ENCODE measurements around the gene PIK3IP1.
A peak's percentile ranks its signal among the peaks of the same experiment; 100 is the strongest.

Gene PIK3IP1

DNA sequence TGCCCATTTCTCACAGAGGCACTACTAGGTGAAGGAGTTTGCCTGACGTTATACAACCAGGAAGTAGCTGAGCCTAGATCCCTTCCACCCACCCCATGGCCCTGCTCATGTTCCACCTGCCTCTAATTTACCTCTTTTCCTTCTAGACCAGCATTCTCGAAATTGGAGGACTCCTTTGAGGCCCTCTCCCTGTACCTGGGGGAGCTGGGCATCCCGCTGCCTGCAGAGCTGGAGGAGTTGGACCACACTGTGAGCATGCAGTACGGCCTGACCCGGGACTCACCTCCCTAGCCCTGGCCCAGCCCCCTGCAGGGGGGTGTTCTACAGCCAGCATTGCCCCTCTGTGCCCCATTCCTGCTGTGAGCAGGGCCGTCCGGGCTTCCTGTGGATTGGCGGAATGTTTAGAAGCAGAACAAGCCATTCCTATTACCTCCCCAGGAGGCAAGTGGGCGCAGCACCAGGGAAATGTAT is 14.1 kb downstream of the PIK3IP1 start:
- no peak for DNase-seq

DNA sequence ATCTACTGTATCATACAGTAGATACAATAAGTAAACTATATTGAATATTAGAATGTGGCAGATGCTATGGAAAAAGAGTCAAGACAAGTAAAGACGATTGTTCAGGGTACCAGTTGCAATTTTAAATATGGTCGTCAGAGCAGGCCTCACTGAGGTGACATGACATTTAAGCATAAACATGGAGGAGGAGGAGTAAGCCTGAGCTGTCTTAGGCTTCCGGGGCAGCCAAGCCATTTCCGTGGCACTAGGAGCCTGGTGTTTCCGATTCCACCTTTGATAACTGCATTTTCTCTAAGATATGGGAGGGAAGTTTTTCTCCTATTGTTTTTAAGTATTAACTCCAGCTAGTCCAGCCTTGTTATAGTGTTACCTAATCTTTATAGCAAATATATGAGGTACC is 14.5 kb downstream of the PIK3IP1 start:
- DNase-seq = no peak

- DNase-seq = no peak
Measured at GRCh38 chr22:31276426-31277167, 15.7 kb downstream of the PIK3IP1 start.

GRCh38 chr22:31275576-31275975 is 16.7 kb downstream of the PIK3IP1 start:
- no peak for DNase-seq

- no peak for DNase-seq
Measured at GRCh38 chr22:31275018-31275417, 17.3 kb downstream of the PIK3IP1 start.

DNA sequence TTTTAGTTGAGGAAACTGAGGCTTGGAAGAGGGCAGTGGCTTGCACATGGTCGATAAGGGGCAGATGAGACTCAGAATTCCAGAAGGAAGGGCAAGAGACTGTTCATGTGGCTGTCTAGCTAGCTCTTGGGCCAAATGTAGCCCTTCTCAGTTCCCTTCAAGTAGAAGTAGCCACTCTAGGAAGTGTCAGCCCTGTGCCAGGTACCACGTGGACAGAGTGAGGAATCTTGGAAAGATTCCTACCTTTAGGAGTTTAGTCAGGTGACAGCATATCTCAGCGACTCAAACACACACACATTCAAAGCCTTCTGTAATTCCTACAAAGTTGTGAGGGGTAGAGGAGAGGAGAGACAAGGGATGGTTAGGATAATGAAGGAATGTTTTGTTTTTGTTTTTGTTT is 18.3 kb downstream of the PIK3IP1 start:
- no peak for DNase-seq

- peak; percentile 10 to 61 for DNase-seq
Measured at GRCh38 chr22:31272522-31273446, 19.5 kb downstream of the PIK3IP1 start.

GRCh38 chr22:31271485-31271884 is 20.8 kb downstream of the PIK3IP1 start:
- no peak for DNase-seq

- no peak for DNase-seq
Measured at GRCh38 chr22:31271026-31271425, 21.3 kb downstream of the PIK3IP1 start.

- DNase-seq = no peak
Measured at GRCh38 chr22:31269892-31270579, 22.3 kb downstream of the PIK3IP1 start.

- DNase-seq = no peak
Measured at GRCh38 chr22:31268281-31268680, 24.0 kb downstream of the PIK3IP1 start.

DNA sequence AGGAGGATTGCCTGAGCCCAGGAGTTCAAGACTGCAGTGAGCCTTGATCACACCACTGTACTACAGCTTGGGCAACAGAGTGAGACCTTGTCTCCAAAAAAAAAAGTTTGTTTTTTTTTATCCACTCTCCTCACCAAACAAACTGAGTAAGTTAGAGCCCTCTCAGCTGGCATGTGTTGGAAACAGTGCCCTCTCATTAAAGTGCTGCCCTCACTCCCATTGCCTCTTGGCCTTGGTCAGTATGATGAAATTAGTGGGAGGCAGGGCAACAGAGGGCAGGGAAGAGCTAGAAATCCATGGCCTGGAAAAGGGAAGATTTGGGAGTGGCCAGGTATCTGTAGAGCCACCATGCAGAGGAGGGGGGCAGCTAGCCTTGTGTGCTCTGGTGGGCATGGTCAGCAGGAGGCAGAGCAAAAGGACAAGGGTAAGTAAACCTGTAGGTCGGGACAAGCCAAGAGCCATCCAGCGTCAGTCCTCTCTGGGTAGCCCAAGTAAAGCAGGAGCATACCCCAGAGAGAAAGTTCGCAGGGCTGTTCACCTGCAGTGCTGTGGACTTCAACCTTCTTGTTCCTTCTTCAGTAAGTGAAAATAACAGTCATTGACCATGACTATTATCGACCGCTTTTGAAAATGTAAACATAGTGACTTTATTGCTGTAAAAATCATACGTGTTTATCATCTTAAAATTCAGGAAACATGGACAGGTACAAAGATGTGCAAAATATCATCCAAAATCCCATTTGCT is 28.2 kb downstream of the PIK3IP1 start:
- DNase-seq = no peak

DNA sequence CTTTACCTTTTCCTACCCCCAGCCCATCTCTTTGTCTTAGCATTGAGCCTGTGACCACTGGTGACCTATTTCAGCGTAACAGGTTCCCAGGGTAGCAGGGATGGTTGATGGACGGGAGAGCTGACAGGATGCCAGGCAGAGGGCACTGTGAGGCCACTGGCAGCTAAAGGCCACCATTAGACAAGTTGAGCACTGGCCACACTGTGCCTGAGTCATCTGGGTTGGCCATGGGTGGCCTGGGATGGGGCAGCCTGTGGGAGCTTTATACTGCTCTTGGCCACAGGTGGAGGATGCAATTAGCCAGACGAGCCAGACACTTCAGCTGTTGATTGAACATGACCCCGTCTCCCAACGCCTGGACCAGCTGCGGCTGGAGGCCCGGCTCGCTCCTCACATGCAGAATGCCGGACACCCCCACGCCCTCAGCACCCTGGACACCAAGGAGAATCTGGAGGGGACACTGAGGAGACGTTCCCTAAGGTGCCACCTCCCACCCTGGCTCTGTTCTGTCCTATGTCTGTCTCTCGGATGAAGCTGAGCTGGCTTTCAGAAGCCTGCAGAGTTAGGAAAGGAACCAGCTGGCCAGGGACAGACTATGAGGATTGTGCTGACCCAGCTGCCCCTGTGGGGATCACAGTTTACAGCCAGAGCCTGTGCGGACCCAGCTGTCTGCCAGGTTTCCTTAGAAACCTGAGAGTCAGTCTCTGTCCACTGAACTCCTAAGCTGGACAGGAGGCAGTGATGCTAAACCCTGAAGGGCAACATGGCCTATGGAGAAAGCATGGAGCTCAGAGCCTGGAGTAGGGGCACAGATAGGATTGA is 29.8 kb downstream of the PIK3IP1 start:
- DNase-seq = no peak

GRCh38 chr22:31260474-31260856 is 31.8 kb downstream of the PIK3IP1 start:
- DNase-seq = no peak

GRCh38 chr22:31259798-31260473 is 32.4 kb downstream of the PIK3IP1 start:
- no peak for DNase-seq

DNA sequence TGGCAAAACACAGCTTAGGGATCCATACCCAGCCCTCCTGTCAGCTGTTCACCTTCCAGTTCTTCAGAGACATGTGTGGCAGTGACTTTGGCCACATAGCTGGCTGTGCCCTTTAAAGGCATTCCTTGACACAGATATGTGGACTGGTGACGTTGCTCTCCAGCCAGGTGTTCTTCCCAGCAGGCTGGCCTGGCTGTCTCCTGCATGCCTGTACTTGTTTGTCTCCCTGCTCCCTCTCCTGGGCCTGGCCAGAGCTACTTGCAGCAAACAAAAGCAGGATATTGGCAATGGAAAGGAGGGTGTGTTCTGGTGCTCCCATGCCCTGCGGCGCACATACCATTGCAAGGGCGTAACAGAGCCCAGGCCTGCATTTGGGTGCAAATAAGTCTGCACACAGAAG is 38.3 kb downstream of the PIK3IP1 start:
- no peak for DNase-seq

DNA sequence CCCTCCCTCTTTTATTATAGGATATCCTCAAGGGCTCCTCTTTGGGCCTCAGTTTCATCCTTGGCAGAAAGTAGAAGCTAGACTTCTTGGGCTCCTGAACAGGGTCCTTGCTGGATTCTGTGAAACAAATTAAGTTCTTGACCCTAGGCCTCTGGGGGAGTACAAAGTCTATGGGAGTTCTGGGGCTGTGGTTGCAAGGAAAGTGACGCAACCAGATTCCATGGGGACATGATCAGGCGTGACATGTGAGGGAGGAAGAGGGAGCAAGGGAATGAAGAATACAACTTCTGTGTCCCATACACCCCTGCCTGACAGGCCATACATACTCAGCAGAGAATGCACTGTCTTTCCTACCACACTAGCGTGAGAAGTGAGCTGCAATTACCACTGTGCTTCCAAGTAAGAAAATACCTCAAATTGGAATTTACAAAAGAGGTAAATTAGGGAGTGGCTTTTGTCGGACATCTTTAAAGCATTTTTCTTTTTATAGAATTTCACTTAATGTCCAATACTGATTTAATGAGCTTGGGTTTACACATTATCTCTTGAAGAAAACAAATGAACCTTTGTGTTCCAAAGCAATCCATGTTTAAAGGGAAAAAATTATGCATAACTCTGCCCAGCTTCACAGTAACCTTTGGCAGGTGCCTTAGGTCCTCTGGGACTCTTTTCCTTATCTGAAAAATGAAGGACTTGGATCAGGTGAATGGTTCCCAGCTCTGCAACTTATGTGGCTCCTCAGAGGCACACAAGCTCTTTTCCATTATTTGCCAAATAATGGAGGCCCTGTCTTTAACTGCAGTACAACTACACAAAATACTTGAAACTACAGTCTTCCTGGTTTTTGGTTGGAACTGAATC is 41.3 kb downstream of the PIK3IP1 start:
- no peak for DNase-seq

- DNase-seq = no peak
Measured at GRCh38 chr22:31248965-31249958, 43.0 kb downstream of the PIK3IP1 start.

Data from NCI-H524 (cell line).